Lower leg skin (tissue), 3 donors: ENCODE data around the gene AFAP1L2.

Source experiments
- POLR2A ChIP-seq, 2 donors: fragments of 450-650 bp; IDR thresholded peaks; one replicate each; pipeline ENCODE4 v1.6.1; 2016 to 2017; ENCODE audit warnings: antibody characterized with exemption in 2 of 2, mild to moderate bottlenecking in 1 of 2, moderate library complexity in 1 of 2
- TF ChIP-seq, protein P1 (sequence below), 3 donors: fragments of 450-650 bp; IDR thresholded peaks; one replicate each; pipeline ENCODE4 v1.5.1; 2016; ENCODE audit warnings: antibody characterized with exemption in 3 of 3, mild to moderate bottlenecking in 3 of 3, moderate library complexity in 2 of 3

DNA sequence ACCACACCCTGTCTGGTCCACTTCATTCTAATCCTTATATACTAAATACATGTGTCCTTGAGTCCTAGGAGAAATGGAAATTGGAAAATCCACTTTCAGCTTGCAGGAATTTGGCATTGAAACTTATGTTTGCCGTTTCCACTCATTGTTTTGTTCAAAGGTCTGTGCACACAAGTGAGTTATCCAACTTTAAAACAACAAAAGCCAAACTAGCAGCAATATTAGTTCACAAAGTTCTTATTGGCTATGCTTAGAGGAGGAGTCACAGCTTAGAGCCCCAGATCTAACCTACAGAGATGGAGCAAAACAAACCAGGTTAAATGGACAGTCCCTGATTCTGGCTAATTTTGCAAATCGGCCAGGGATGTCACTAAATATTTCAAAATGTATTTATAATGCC, 44.6 kb upstream of the AFAP1L2 start:
- TF ChIP-seq, protein P1, sequence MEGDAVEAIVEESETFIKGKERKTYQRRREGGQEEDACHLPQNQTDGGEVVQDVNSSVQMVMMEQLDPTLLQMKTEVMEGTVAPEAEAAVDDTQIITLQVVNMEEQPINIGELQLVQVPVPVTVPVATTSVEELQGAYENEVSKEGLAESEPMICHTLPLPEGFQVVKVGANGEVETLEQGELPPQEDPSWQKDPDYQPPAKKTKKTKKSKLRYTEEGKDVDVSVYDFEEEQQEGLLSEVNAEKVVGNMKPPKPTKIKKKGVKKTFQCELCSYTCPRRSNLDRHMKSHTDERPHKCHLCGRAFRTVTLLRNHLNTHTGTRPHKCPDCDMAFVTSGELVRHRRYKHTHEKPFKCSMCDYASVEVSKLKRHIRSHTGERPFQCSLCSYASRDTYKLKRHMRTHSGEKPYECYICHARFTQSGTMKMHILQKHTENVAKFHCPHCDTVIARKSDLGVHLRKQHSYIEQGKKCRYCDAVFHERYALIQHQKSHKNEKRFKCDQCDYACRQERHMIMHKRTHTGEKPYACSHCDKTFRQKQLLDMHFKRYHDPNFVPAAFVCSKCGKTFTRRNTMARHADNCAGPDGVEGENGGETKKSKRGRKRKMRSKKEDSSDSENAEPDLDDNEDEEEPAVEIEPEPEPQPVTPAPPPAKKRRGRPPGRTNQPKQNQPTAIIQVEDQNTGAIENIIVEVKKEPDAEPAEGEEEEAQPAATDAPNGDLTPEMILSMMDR (IDR thresholded peaks at IDR 0.05) = no peak
- TF ChIP-seq POLR2A (IDR thresholded peaks at IDR 0.05) = no peak
